ENCODE data around the gene ZDHHC13. TPM values are rescaled to one million over a fixed set of nuclear protein-coding genes. Genes with fewer than 3 reads are reported as not detected.

Gene ZDHHC13
- total and polyA plus RNA-seq, 4 donors = 1.2 to 8.2 (median 2.7) TPM

- TF ChIP-seq HNF4G (IDR thresholded peaks at IDR 0.05) (no peak), REST (IDR thresholded peaks at IDR 0.05) (no peak), FOXA1 (IDR thresholded peaks at IDR 0.05) (no peak), GABPA (IDR thresholded peaks at IDR 0.05 in 1 of 2, conservative IDR thresholded peaks at IDR 0.05 in 1 of 2) (no peak), TAF1 (conservative IDR thresholded peaks at IDR 0.05) (no peak), NR2F2 (IDR thresholded peaks at IDR 0.05) (no peak), CTCF (IDR thresholded peaks at IDR 0.05; ENCODE audit: low read depth, low read length, missing input control) (no peak), RXRA (IDR thresholded peaks at IDR 0.05) (no peak)
- peaks cover 0 to 6% (median 4%) of the 10 kb centered on the region in 4 donors for H3K4me1 ChIP-seq (ENCODE audit: control insufficient read depth in 4 of 4, insufficient read depth in 4 of 4, low read length in 3 of 4)
- peaks cover 0 to 3% (median 0%) of the 10 kb centered on the region in 4 donors for H3K27me3 ChIP-seq (ENCODE audit: control insufficient read depth in 4 of 4, insufficient read depth in 4 of 4, low read length in 3 of 4)
- 33% methylated on average over 16 of the region's 16 CpGs for WGBS
- no peaks in the 10 kb centered on the region for H3K9me3 ChIP-seq (ENCODE audit: control insufficient read depth in 4 of 4, low read length in 3 of 4)
- no peak overlapping the region for H3K27ac ChIP-seq (ENCODE audit: low read depth in 1 of 2, low read length in 2 of 2)
- H3K36me3 ChIP-seq (ENCODE audit: control insufficient read depth in 4 of 4, insufficient read depth in 3 of 4, low read depth in 1 of 4, low read length in 3 of 4) = no peaks in the 10 kb centered on the region
- no peak overlapping the region for H3K9ac ChIP-seq (ENCODE audit: low read depth in 1 of 2, low read length in 2 of 2)
- no peak for DNase-seq (ENCODE audit: low spot score)
- peak overlapping the region; percentile 34 to 92 (median 72) for H3K4me3 ChIP-seq (ENCODE audit: low read depth in 1 of 3, low read length in 3 of 3)
Measured at GRCh38 chr11:19116276-19116970, 545 bp upstream of the ZDHHC13 start.

GRCh38 chr11:19117760-19118097 lies 761 bp downstream of the ZDHHC13 start:
- H3K36me3 ChIP-seq (ENCODE audit: control insufficient read depth in 4 of 4, insufficient read depth in 3 of 4, low read depth in 1 of 4, low read length in 3 of 4) = no peaks in the 10 kb centered on the region
- TF ChIP-seq RAD21 (IDR thresholded peaks at IDR 0.05) (no peak), SP1 (IDR thresholded peaks at IDR 0.05) (no peak), HNF4A (conservative IDR thresholded peaks at IDR 0.05) (no peak), FOXA2 (IDR thresholded peaks at IDR 0.05) (no peak), MAX (IDR thresholded peaks at IDR 0.05) (no peak), FOXA1 (IDR thresholded peaks at IDR 0.05) (no peak), EGR1 (IDR thresholded peaks at IDR 0.05; ENCODE audit: low read depth in 2 of 2) (no peak), CTCF (IDR thresholded peaks at IDR 0.05; ENCODE audit: low read depth, low read length, missing input control) (no peak), RXRA (IDR thresholded peaks at IDR 0.05) (no peak), HNF4G (IDR thresholded peaks at IDR 0.05) (no peak), REST (IDR thresholded peaks at IDR 0.05) (no peak), NR2F2 (IDR thresholded peaks at IDR 0.05) (no peak), ZBTB33 (IDR thresholded peaks at IDR 0.05) (no peak), GABPA (IDR thresholded peaks at IDR 0.05 in 1 of 2, conservative IDR thresholded peaks at IDR 0.05 in 1 of 2) (no peak)
- peak overlapping the region in 1 of 2 donors; percentile 79 for H3K9ac ChIP-seq (ENCODE audit: low read depth in 1 of 2, low read length in 2 of 2)
- H3K27ac ChIP-seq (ENCODE audit: low read depth in 1 of 2, low read length in 2 of 2) = no peak overlapping the region
- H3K9me3 ChIP-seq (ENCODE audit: control insufficient read depth in 4 of 4, low read length in 3 of 4) = no peaks in the 10 kb centered on the region
- H3K27me3 ChIP-seq (ENCODE audit: control insufficient read depth in 4 of 4, insufficient read depth in 4 of 4, low read length in 3 of 4) = peaks cover 0 to 3% (median 0%) of the 10 kb centered on the region in 4 donors
- peak overlapping the region; percentile 72 to 92 (median 74) for H3K4me3 ChIP-seq (ENCODE audit: low read depth in 1 of 3, low read length in 3 of 3)
- H3K4me1 ChIP-seq (ENCODE audit: control insufficient read depth in 4 of 4, insufficient read depth in 4 of 4, low read length in 3 of 4) = peaks cover 1 to 7% (median 5%) of the 10 kb centered on the region in 4 donors
- 42% methylated on average over 7 of the region's 7 CpGs for WGBS
- DNase-seq (ENCODE audit: low spot score) = no peak
